ENCODE data around the gene ENDOG. TPM values are rescaled to one million over a fixed set of nuclear protein-coding genes. Genes with fewer than 3 reads are reported as not detected.
"Not testable (repeated sequence)": the region's sequence is repeated elsewhere in the genome, so short reads cannot be mapped to it uniquely, and the experiment has no call there.

ENDOG gene
- total RNA-seq, 1 donor from 2014 or later, result 37.5 TPM

DNA sequence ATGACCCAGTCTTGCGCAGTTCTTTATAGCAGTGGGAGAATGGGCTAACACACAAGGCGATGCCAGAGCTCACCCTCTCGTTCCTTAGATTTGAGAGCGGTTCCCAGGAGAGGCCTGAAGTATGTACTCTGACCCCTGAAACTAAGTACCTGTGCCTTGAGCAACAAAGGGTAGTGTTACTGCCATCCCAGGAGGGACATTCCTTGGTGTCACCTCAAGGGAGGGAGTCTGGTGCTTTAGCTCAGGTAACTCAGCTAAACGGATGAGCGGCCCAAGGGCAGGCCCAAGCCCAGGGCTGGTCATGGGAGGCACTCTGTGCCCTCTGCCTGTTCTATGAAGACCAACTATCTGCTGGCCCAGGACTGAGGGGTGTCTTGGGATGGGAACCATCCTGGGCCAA, 43.2 kb downstream of the ENDOG start:
- DNase-seq (ENCODE audit: low read depth, low spot score), result no peak

DNA sequence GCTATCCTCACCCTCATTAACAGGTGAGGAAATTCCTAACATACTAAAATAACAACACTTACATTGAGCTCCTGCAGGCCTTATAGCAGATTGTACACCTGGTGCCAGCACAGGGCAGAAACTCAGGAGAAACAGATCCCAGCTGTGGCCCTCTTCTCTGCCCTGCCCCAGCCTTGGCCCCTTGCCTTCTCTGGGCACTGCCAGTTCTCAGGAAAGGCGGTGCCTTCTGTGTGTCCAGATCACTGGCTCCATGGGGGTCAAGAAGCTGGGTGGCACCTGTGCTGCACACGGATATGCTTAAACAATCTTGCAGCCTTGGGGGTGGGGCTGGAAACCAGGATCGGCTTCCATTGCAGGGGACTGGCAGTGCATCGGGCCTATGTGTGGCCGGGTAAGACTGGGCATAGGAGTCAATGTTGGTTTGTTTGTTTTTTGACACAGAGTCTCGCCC, 44.1 kb downstream of the ENDOG start:
- DNase-seq (ENCODE audit: low read depth, low spot score), result no peak

DNA sequence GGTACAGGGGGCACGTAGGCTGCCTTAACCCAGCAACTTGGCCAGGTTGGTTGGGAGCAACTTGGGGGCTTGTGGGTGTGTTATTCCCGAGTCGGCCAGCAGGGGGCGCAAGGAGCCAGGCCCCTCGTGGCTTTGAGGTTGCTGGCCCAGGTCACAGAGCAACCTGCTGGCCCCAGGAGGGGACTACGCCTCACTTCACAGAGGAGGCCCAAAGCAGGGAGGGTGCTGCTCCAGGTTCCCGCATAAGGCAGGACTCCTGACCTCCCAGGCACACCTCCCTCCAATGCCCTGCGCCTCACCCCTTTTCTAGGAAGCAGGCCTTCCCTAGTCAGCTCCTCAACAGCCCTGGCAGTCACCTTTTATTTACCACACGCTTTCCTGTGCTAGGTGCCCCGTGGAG, 45.3 kb downstream of the ENDOG start:
- no peak for DNase-seq (ENCODE audit: low read depth, low spot score)

DNA sequence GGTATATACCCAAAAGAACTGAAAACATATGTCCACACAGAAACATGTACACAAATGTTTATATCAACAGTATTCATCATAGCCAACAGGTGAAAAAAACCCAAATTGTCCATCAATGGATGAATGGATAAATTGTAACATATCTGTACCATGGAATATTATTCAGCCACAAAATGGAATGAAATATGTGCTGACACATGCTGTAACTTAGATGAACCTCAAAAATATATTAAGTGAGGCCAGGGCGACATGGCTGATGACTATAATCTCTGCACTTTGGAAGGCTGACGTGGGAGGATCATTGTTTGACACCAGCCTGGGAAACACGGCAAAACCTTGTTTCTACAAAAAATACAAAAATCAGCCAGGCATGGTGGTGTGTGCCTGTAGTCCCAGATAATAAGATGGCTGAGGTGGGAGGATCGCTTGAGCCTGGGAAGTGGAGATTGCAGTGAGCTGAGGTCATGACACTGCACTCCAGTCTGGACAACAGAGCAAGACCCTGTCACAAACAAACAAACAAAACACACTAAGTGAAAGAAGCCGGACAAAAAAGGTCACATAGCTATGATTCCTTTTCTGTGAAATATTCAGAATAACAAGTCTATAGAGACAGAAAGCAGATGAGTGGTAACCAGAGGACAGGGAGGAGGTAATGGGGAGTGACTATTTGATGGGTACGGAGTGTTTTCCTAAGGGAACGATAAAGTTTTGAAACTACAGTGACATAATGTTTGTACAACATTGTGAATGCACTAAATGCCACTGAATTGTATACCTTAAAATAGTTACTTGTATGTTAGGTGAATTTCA, 52.0 kb downstream of the ENDOG start:
- DNase-seq (ENCODE audit: low read depth, low spot score), result no peak

DNA sequence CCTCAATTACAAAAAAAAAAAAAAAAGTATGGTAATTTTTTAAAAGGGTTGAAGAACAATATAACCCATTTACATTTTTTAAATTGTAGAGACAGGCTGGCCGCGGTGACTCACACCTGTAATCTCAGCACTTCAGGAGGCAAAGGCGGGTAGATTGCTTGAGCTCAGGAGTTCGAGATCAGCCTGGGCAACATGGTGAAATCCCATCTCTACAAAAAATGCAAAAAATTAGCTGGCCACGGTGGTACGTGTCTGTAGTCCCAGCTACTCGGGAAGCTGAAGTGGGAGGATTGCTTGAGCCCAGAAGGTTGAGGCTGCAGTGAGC, 52.6 kb downstream of the ENDOG start:
- not testable (repeated sequence) for DNase-seq (ENCODE audit: low read depth, low spot score)

Other genes with a start within 250 kb of the ENDOG start
- 86.4 and 101 TPM in 2 replicates for gene DYNC2I2, start 161.7 kb upstream of the ENDOG start, total RNA-seq
- gene SET, start 129.3 kb upstream of the ENDOG start, total RNA-seq, result 618 and 795 TPM in 2 replicates
- 20.6 and 22.1 TPM in 2 replicates for gene PKN3, start 116.0 kb upstream of the ENDOG start, total RNA-seq
- 34.8 and 35.6 TPM in 2 replicates for gene ZDHHC12, start 94.4 kb upstream of the ENDOG start, total RNA-seq
- 12.2 and 14.1 TPM in 2 replicates for gene ZER1, start 46.6 kb upstream of the ENDOG start, total RNA-seq
- gene TBC1D13, start 31.2 kb upstream of the ENDOG start, total RNA-seq, result 12.3 and 16.8 TPM in 2 replicates
- gene SPOUT1, start 11.3 kb downstream of the ENDOG start, total RNA-seq, result 16.3 and 36.1 TPM in 2 replicates
- gene KYAT1, start 63.5 kb downstream of the ENDOG start, total RNA-seq, result 11.0 and 12.4 TPM in 2 replicates
- gene LRRC8A, start 63.6 kb downstream of the ENDOG start, total RNA-seq, result 104 and 129 TPM in 2 replicates
- gene PHYHD1, start 102.5 kb downstream of the ENDOG start, total RNA-seq, result 0.20 and 0.81 TPM in 2 replicates
- gene DOLK, start 129.1 kb downstream of the ENDOG start, total RNA-seq, result 27.8 and 30.6 TPM in 2 replicates
- gene NUP188, start 129.2 kb downstream of the ENDOG start, total RNA-seq, result 54.3 and 79.3 TPM in 2 replicates
- gene SH3GLB2, start 209.8 kb downstream of the ENDOG start, total RNA-seq, result 36.0 and 36.9 TPM in 2 replicates
- 23.4 and 37.2 TPM in 2 replicates for gene MIGA2, start 218.1 kb downstream of the ENDOG start, total RNA-seq